ENCODE measurements around the gene OLFM2.

Gene OLFM2

GRCh38 chr19:9868983-9869617 is 67.2 kb downstream of the OLFM2 start:
- Histone ChIP-seq H3K27ac (replicated peaks) (no peak overlapping the region), H3K4me3 (replicated peaks; ENCODE audit: insufficient read depth, low read length) (no peak overlapping the region), H3K27me3 (ENCODE audit: insufficient read depth, poor library complexity, severe bottlenecking) (no peaks in the 10 kb centered on the region)
- no peak for DNase-seq (ENCODE audit: low read depth in 1 of 2, low spot score in 1 of 2)
- no peak for TF ChIP-seq REST (IDR thresholded peaks at IDR 0.05; ENCODE audit: insufficient replicate concordance, low read depth)
- no peak for TF ChIP-seq POLR2AphosphoS5 (IDR thresholded peaks at IDR 0.05; ENCODE audit: low read depth)
- no peak for TF ChIP-seq GABPA (IDR thresholded peaks at IDR 0.05; ENCODE audit: low read depth)
- TF ChIP-seq SPI1 (IDR thresholded peaks at IDR 0.05; ENCODE audit: borderline replicate concordance, low read depth) = no peak
- TF ChIP-seq CTCF (IDR thresholded peaks at IDR 0.05; ENCODE audit: insufficient read depth, low read length) = no peak

- Histone ChIP-seq H3K27me3 (ENCODE audit: insufficient read depth, poor library complexity, severe bottlenecking) (no peaks in the 10 kb centered on the region), H3K4me3 (replicated peaks; ENCODE audit: insufficient read depth, low read length) (no peak overlapping the region), H3K27ac (replicated peaks) (no peak overlapping the region)
- DNase-seq (ENCODE audit: low read depth in 1 of 2, low spot score in 1 of 2) = no peak
- TF ChIP-seq GABPA (IDR thresholded peaks at IDR 0.05; ENCODE audit: low read depth) (no peak), REST (IDR thresholded peaks at IDR 0.05; ENCODE audit: insufficient replicate concordance, low read depth) (no peak), SPI1 (IDR thresholded peaks at IDR 0.05; ENCODE audit: borderline replicate concordance, low read depth) (no peak), POLR2AphosphoS5 (IDR thresholded peaks at IDR 0.05; ENCODE audit: low read depth) (no peak), CTCF (IDR thresholded peaks at IDR 0.05; ENCODE audit: insufficient read depth, low read length) (no peak)
Observed at GRCh38 chr19:9865732-9866501, 70.4 kb downstream of the OLFM2 start.

GRCh38 chr19:9863759-9864158 is 72.6 kb downstream of the OLFM2 start:
- no peak overlapping the region for H3K4me3 ChIP-seq (replicated peaks; ENCODE audit: insufficient read depth, low read length)
- TF ChIP-seq GABPA (IDR thresholded peaks at IDR 0.05; ENCODE audit: low read depth) = no peak
- no peak for TF ChIP-seq REST (IDR thresholded peaks at IDR 0.05; ENCODE audit: insufficient replicate concordance, low read depth)
- DNase-seq (ENCODE audit: low read depth in 1 of 2, low spot score in 1 of 2) = no peak
- H3K27me3 ChIP-seq (ENCODE audit: insufficient read depth, poor library complexity, severe bottlenecking) = no peaks in the 10 kb centered on the region
- no peak overlapping the region for H3K27ac ChIP-seq (replicated peaks)
